Glomerular endothelial cell (primary cell): ENCODE measurements around the gene WDR77. TPM values are rescaled to one million over a fixed set of nuclear protein-coding genes. Genes with fewer than 3 reads are reported as not detected.

Source experiments
- total RNA-seq: library from RNA; depleted of rRNA; stranded (reverse); fragments of >200 nt; gene quantifications from 2 replicates; pipeline ENCODE4 v1.2.3, GENCODE V29; 2015

WDR77 gene
- total RNA-seq, 1 donor from 2014 or later: 40.8 TPM

Other genes starting within 250 kb of the WDR77 start
- 3.2 and 3.4 TPM in 2 replicates for gene DENND2D, start 248.6 kb downstream of the WDR77 start, total RNA-seq
- gene CHI3L2, start 221.5 kb downstream of the WDR77 start, total RNA-seq: not detected in 2 replicates
- not detected in 2 replicates for gene CHIA, start 158.4 kb downstream of the WDR77 start, total RNA-seq
- gene OVGP1, start 21.5 kb downstream of the WDR77 start, total RNA-seq: 0.68 and 1.2 TPM in 2 replicates
- 166 and 223 TPM in 2 replicates for gene ATP5PB, start 208 bp upstream of the WDR77 start, total RNA-seq
- not detected in 2 replicates for gene C1orf162, start 24.7 kb upstream of the WDR77 start, total RNA-seq
- gene ADORA3, start 54.4 kb upstream of the WDR77 start, total RNA-seq: 0.53 TPM in 1 of 2 replicates, not detected in the other
- not detected in 2 replicates for gene TMIGD3, start 54.4 kb upstream of the WDR77 start, total RNA-seq
- 41.4 and 42.5 TPM in 2 replicates for gene RAP1A, start 170.5 kb upstream of the WDR77 start, total RNA-seq